GM18520 (cell line): Measurements from ENCODE around the gene PYCR2.
"Not testable (repeated sequence)": the region's sequence is repeated elsewhere in the genome, so short reads cannot be mapped to it uniquely, and the experiment has no call there.

Source experiments
- ATAC-seq: cut with Tn5 transposase; IDR thresholded peaks from one replicate; pipeline ENCODE4 v1.9.1; 2021; ENCODE audit not compliant: unreplicated experiment

Gene PYCR2

GRCh38 chr1:225943582-225943981 is 19.5 kb upstream of the PYCR2 start:
- ATAC-seq = no peak

GRCh38 chr1:225942574-225942973 is 18.5 kb upstream of the PYCR2 start:
- peak; percentile 96 for ATAC-seq

- no peak for ATAC-seq
These were observed 17.8 kb upstream of the PYCR2 start for GRCh38 chr1:225941942-225942222.

- ATAC-seq = no peak
These were observed 17.3 kb upstream of the PYCR2 start, which contains the start of gene LEFTY2 for GRCh38 chr1:225941187-225941941. Gene LEFTY2 (minus strand): TSS chr1:225941220. CDS start chr1:225941140, 80 bp downstream.

GRCh38 chr1:225940385-225941151 is 16.5 kb upstream of the PYCR2 start:
- ATAC-seq = no peak

- ATAC-seq = not testable (repeated sequence)
These were observed 15.9 kb upstream of the PYCR2 start for GRCh38 chr1:225939939-225940310.

GRCh38 chr1:225939097-225939938 is 15.3 kb upstream of the PYCR2 start:
- not testable (repeated sequence) for ATAC-seq

GRCh38 chr1:225937048-225937968 is 13.3 kb upstream of the PYCR2 start:
- ATAC-seq = no peak

GRCh38 chr1:225936523-225936922 is 12.5 kb upstream of the PYCR2 start:
- no peak for ATAC-seq

GRCh38 chr1:225936086-225936485 is 12.0 kb upstream of the PYCR2 start:
- not testable (repeated sequence) for ATAC-seq

GRCh38 chr1:225934711-225935110 is 10.7 kb upstream of the PYCR2 start:
- ATAC-seq = no peak

- ATAC-seq = no peak
These were observed 9.0 kb upstream of the PYCR2 start for GRCh38 chr1:225933072-225933471.

GRCh38 chr1:225931270-225932136 is 7.5 kb upstream of the PYCR2 start:
- no peak for ATAC-seq

GRCh38 chr1:225930566-225930965 is 6.5 kb upstream of the PYCR2 start:
- no peak for ATAC-seq

GRCh38 chr1:225929462-225929861 is 5.4 kb upstream of the PYCR2 start:
- not testable (repeated sequence) for ATAC-seq

- no peak for ATAC-seq
These were observed 4.4 kb upstream of the PYCR2 start for GRCh38 chr1:225928186-225929175.

GRCh38 chr1:225926551-225927113 is 2.6 kb upstream of the PYCR2 start:
- no peak for ATAC-seq

- ATAC-seq = no peak
These were observed 714 bp downstream of the PYCR2 start for GRCh38 chr1:225923381-225923691.
